ENCODE measurements around the gene VMA21. TPM values are rescaled to one million over a fixed set of nuclear protein-coding genes. Genes with fewer than 3 reads are reported as not detected.

VMA21 gene
- total RNA-seq, 1 donor, result 78.9 TPM

DNA sequence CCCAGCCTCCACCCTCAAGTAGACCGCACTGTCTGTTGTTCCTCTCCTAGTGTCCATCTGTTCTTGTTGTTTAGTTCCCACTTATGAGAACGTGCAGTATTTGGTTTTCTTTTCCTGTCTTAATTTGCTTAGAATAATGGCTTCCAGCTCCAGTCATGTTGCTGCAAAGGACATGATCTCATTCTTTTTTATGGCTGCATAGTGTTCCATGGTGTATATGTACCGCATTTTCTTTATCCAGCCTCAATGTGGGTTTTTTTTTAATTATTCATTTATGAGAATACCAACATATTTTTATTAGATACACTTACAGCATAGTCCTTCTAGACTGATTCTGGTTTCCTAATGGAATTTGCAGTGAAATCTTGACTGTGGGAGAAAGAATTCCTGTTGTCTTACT, 1.3 kb downstream of the VMA21 start:
- TF ChIP-seq, protein P1, sequence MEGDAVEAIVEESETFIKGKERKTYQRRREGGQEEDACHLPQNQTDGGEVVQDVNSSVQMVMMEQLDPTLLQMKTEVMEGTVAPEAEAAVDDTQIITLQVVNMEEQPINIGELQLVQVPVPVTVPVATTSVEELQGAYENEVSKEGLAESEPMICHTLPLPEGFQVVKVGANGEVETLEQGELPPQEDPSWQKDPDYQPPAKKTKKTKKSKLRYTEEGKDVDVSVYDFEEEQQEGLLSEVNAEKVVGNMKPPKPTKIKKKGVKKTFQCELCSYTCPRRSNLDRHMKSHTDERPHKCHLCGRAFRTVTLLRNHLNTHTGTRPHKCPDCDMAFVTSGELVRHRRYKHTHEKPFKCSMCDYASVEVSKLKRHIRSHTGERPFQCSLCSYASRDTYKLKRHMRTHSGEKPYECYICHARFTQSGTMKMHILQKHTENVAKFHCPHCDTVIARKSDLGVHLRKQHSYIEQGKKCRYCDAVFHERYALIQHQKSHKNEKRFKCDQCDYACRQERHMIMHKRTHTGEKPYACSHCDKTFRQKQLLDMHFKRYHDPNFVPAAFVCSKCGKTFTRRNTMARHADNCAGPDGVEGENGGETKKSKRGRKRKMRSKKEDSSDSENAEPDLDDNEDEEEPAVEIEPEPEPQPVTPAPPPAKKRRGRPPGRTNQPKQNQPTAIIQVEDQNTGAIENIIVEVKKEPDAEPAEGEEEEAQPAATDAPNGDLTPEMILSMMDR (IDR thresholded peaks at IDR 0.05; ENCODE audit: insufficient read depth, low read length), result no peak
- H3K4me3 ChIP-seq (ENCODE audit: low read depth, low read length), result no peak overlapping the region
- DNase-seq (ENCODE audit: low read depth), result no peak

DNA sequence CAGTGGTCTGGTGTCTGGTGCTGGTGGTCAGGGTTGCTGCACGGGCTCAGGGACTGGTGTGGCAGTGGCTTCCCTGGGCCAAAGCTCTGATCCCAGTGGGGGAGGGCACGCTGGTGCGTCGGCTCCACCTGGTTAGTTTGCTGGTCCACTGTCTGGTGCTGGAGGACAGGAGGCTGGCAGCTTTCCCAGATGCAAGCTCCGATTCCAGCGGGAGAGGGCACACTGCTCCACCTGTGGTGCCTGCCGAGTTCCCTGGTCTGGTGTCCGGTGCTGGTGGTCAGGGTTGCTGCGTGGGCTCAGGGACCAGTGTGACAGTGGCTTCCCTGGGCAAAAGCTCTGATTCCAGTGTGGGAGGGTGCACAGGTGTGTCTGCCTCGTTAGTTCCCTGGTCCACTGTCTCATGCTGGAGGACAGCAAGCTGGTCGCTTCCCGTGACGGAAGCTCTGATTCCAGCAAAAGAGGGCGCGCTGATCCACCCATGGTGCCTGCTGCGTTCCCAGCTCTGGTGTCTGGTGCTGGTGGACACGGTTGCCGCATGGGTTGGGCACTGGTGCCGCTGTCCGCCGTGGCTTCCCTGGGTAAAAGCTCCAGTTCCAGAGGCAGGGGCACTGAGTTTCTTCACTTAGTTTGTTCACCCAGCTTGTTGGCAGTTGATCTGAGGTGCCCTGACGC, 5.8 kb downstream of the VMA21 start:
- no peak for DNase-seq (ENCODE audit: low read depth)
- H3K4me3 ChIP-seq (ENCODE audit: low read depth, low read length), result no peak overlapping the region
- TF ChIP-seq, protein P1 (IDR thresholded peaks at IDR 0.05; ENCODE audit: insufficient read depth, low read length), result no peak

DNA sequence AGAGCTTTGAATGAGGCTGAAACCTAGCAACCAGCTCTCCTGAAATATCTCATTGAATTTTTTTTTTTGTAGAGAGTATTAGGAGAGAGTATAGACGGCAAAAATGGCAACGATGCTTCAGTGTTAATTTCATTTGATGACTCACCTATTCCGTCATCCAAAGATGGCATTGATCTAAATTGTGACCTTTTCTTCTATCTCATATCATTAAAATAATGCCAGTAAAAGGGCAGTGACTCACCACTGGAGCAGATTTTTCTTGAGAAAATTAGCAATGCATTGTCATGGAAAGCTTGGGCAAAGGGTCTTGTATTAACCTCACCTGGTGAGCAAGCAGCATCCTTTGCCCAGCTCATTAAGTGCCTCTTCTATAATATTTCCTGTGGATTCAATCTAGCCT, 19.6 kb downstream of the VMA21 start:
- TF ChIP-seq, protein P1 (IDR thresholded peaks at IDR 0.05; ENCODE audit: insufficient read depth, low read length), result no peak
- no peak overlapping the region for H3K4me3 ChIP-seq (ENCODE audit: low read depth, low read length)
- no peak for DNase-seq (ENCODE audit: low read depth)

DNA sequence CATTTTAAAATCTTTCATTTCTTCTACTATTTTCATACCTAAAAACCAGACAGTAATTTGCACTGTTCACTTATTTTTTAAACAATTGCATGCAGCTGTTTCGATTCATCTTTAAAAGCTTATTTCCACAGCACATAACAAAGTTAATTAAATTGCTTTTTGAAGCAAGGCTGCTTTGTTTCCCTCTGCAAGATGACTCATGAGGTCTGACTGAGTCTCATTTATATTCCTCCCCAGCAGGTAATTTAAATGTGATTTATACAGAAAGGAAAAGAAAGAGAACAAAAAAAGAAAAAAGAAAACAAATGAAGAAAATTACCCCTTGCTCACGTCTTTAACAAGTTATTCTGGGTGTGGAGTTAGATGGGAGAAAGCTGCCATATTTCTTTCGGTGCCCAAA, 22.8 kb downstream of the VMA21 start:
- no peak overlapping the region for H3K4me3 ChIP-seq (ENCODE audit: low read depth, low read length)
- TF ChIP-seq, protein P1 (IDR thresholded peaks at IDR 0.05; ENCODE audit: insufficient read depth, low read length), result no peak

DNA sequence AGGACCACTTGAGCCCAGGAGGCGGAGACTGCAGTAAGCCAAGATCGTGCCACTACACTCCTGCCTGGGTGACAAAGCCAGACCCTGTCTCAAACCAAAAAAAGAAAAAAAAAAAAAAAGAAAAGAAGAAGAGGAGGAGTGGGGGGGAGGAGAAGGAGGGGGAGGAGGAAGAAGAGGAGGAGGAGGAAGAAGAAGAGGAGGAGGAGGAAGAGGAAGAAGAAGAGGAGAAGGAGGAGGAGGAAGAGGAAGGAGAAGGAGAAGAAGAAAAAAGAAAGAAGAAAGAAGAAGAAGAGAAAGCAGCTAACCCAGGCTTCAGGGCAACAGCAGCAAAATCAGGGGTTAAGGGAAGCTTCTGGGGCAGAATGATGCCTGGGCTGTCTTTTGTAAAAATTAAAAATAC, 27.5 kb downstream of the VMA21 start:
- TF ChIP-seq, protein P1 (IDR thresholded peaks at IDR 0.05; ENCODE audit: insufficient read depth, low read length), result no peak
- H3K4me3 ChIP-seq (ENCODE audit: low read depth, low read length), result no peak overlapping the region
- no peak for DNase-seq (ENCODE audit: low read depth)

More for the DNA sequence above, 22.8 kb downstream of the VMA21 start:
- DNase-seq (ENCODE audit: low read depth), result no peak

DNA sequence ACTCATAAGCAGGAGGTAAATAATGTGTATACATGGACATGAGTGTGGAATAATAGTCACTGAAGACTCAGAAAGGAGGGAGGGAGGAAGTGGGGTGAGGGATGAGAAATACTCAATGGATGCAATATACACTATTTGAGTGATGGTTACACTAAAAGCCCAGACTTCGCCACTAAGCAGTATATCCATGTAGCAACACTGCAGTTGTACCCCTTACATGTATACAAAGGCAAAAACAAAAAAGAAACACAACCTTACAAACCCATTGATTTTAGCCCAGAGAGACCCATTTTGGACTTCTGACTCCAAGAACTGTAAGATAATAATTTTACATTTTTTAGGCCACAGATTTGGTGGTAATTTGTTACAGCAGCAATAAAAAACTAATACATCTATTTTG, 51.5 kb downstream of the VMA21 start:
- no peak overlapping the region for H3K4me3 ChIP-seq (ENCODE audit: low read depth, low read length)
- TF ChIP-seq, protein P1 (IDR thresholded peaks at IDR 0.05; ENCODE audit: insufficient read depth, low read length), result no peak
- no peak for DNase-seq (ENCODE audit: low read depth)

DNA sequence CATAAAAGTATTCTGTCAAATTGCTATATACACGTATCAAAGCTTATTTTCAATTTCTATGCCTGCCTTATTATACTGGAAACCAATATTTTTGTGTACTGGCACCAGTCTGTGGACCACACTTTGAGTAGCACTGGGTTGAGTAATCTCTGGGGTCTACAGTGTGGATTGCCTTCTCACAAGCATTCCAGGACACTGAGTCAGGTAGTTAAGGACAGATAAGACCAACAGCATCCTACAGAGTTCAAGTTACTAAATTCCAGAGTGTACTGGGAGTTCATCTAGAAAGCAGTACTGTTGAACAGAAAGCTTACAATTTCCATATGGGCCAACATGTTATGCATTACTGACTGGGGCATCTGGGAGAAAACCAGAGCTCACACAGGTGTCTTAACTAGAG, 61.8 kb downstream of the VMA21 start:
- no peak overlapping the region for H3K4me3 ChIP-seq (ENCODE audit: low read depth, low read length)
- TF ChIP-seq, protein P1 (IDR thresholded peaks at IDR 0.05; ENCODE audit: insufficient read depth, low read length), result no peak
- peak; percentile 3 for DNase-seq (ENCODE audit: low read depth)
